HepG2 (cell line): Measurements from ENCODE around the gene MMP25. TPM values are rescaled to one million over a fixed set of nuclear protein-coding genes. Genes with fewer than 3 reads are reported as not detected.

Experiments used
- ISL2 ChIP-seq: sonication (generic); formaldehyde crosslinking; IDR thresholded peaks from 2 replicates; pipeline ENCODE4 v1.5.0; 2020; ENCODE audit warnings: missing genetic modification reagents
- MTF1 ChIP-seq: sonication (generic); formaldehyde crosslinking; IDR thresholded peaks from 2 replicates; pipeline ENCODE4 v1.5.0; 2020; ENCODE audit warnings: missing genetic modification reagents
- RBAK ChIP-seq: sonication (generic); formaldehyde crosslinking; IDR thresholded peaks from 2 replicates; pipeline ENCODE4 v1.5.1; 2020; ENCODE audit warnings: mild to moderate bottlenecking, missing genetic modification reagents
- REST ChIP-seq, 2 experiments: IDR thresholded peaks; 2 replicates each; pipeline ENCODE4 v1.6.1; 2011 to 2012; ENCODE audit warnings: low read length in 2 of 2, borderline replicate concordance in 1 of 2, low read depth in 1 of 2, mild to moderate bottlenecking in 1 of 2, moderate library complexity in 1 of 2
- SNAPC5 ChIP-seq: sonication (generic); formaldehyde crosslinking; IDR thresholded peaks from 2 replicates; pipeline ENCODE4 v1.8.1; 2023; ENCODE audit warnings: mild to moderate bottlenecking, missing genetic modification reagents, borderline replicate concordance
- ZBTB2 ChIP-seq: sonication (generic); formaldehyde crosslinking; IDR thresholded peaks from 2 replicates; pipeline ENCODE4 v1.8.0; 2022; ENCODE audit warnings: low read depth, missing genetic modification reagents
- ZBTB8A ChIP-seq: sonication (generic); formaldehyde crosslinking; IDR thresholded peaks from 2 replicates; pipeline ENCODE4 v1.4.0; 2020; ENCODE audit warnings: mild to moderate bottlenecking, low read depth, missing genetic modification reagents, borderline replicate concordance
- ZNF18 ChIP-seq: sonication (generic); formaldehyde crosslinking; IDR thresholded peaks from 2 replicates; pipeline ENCODE4 v1.8.0; 2022; ENCODE audit warnings: mild to moderate bottlenecking, missing genetic modification reagents; ENCODE audit not compliant: insufficient replicate concordance
- ZNF496 ChIP-seq: sonication (generic); formaldehyde crosslinking; IDR thresholded peaks from 2 replicates; pipeline ENCODE4 v1.8.1; 2023; ENCODE audit warnings: mild to moderate bottlenecking, moderate library complexity, missing genetic modification reagents; ENCODE audit not compliant: insufficient replicate concordance
- ZNF570 ChIP-seq: sonication (generic); formaldehyde crosslinking; IDR thresholded peaks from 2 replicates; pipeline ENCODE4 v1.4.0; 2020; ENCODE audit warnings: mild to moderate bottlenecking, missing genetic modification reagents, borderline replicate concordance
- ZNF75D ChIP-seq: sonication (generic); formaldehyde crosslinking; IDR thresholded peaks from 2 replicates; pipeline ENCODE4 v1.8.1; 2023; ENCODE audit warnings: missing genetic modification reagents, mild to moderate bottlenecking, borderline replicate concordance
- polyA plus RNA-seq, 8 experiments: library from polyadenylated mRNA; depleted of rRNA in 3 of 8; stranded (reverse) in 7 of 8; unstranded in 1 of 8; fragments of >200 nt; fragmentation: Illumina TruSeq in 4 of 8; extraction: Trizol in 4 of 8; gene quantifications; 2 replicates each; pipeline versions ENCODE4 v1.2.1 to v1.2.3, GENCODE V29; 2011 to 2016; ENCODE audit warnings: low read depth in 4 of 8, missing spikeins in 1 of 8, mixed read lengths in 1 of 8; ENCODE audit not compliant: insufficient read depth in 1 of 8
- total RNA-seq, 5 experiments: library from RNA; depleted of rRNA; stranded (reverse); fragments of >200 nt; fragmentation: Illumina TruSeq; extraction: Trizol; gene quantifications; 2 replicates each; pipeline ENCODE4 v1.2.3, GENCODE V29; 2016; ENCODE audit warnings: low read depth in 1 of 5
- TF ChIP-seq, protein P1 (sequence below): sonication (generic); formaldehyde crosslinking; IDR thresholded peaks from 2 replicates; pipeline ENCODE4 v1.8.1; 2022; ENCODE audit warnings: low read depth, mild to moderate bottlenecking, missing genetic modification reagents

MMP25 gene
- total and polyA plus RNA-seq, 2 of the 13 experiments (the other 11 are each of a cell fraction or from before 2014, with no cell fraction given), result 0.04 to 0.08 TPM

DNA sequence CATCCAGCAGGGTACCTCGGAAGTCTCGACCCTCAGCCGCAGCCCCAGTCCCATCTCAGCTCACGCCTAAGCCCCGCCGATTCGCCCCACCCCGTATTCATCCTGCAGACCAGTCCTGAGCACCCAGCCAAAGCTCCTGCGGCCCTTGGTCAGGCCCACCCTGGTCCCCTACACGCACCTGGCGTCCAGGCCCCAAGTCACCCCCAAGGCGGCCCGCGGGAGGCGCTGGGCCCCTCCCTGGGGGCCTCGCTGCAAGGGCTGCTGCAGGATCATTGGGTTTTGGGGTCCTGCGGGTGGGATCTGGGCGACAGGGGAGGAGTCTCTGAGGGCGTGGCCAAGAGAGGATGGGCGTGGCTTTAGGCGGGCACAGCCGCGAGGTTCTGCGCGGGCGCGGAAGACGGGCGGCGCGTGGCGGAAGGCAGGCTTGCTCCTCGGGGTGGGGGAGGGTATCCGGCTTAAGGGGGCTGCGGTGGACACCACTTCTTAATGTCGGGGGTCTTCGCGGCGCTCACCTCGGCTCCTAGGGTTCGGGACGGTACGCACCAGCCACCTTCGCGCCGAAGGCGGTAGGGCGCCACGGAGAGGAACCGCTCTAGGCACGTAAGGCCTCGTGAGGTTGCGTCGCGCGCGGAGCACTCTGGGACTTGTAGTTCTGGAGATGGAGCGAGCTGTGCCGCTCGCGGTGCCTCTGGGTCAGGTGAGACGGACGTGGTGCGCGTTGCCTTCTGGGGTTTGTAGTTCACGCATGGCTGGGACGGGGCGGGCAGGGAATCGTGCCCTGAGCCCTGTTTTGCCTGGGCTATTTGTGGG, 22.5 kb upstream of the MMP25 start, which contains the start of the genes HCFC1R1 and THOC6 (continued):
- TF ChIP-seq RBAK (CRISPR knock-in tag), result no peak
- TF ChIP-seq REST (IDR thresholded peaks at IDR 0.05; ENCODE audit: borderline replicate concordance in 1 of 2, low read depth in 1 of 2, low read length in 2 of 2), result peak in 1 of 2 experiments; percentile 25; a peak in 1 of 4 replicates
- no peak for TF ChIP-seq ZNF496 (CRISPR knock-in tag)
- TF ChIP-seq ZNF18, result peak; percentile 68
- TF ChIP-seq ZBTB8A (CRISPR knock-in tag), result no peak
- TF ChIP-seq SNAPC5 (CRISPR knock-in tag), result peak; percentile 93; the same call in 1 of the 2 replicates
- TF ChIP-seq, protein P1, sequence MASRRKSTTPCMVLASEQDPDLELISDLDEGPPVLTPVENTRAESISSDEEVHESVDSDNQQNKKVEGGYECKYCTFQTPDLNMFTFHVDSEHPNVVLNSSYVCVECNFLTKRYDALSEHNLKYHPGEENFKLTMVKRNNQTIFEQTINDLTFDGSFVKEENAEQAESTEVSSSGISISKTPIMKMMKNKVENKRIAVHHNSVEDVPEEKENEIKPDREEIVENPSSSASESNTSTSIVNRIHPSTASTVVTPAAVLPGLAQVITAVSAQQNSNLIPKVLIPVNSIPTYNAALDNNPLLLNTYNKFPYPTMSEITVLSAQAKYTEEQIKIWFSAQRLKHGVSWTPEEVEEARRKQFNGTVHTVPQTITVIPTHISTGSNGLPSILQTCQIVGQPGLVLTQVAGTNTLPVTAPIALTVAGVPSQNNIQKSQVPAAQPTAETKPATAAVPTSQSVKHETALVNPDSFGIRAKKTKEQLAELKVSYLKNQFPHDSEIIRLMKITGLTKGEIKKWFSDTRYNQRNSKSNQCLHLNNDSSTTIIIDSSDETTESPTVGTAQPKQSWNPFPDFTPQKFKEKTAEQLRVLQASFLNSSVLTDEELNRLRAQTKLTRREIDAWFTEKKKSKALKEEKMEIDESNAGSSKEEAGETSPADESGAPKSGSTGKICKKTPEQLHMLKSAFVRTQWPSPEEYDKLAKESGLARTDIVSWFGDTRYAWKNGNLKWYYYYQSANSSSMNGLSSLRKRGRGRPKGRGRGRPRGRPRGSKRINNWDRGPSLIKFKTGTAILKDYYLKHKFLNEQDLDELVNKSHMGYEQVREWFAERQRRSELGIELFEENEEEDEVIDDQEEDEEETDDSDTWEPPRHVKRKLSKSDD (CRISPR knock-in tag), result no peak; the same call in 1 of the 2 replicates
- peak; percentile 75 for TF ChIP-seq ISL2 (CRISPR knock-in tag)
- no peak for TF ChIP-seq ZNF75D
- TF ChIP-seq ZBTB2, result peak; percentile 71; the same call in 1 of the 2 replicates
- no peak for TF ChIP-seq ZNF570 (CRISPR knock-in tag)
- no peak for TF ChIP-seq MTF1 (CRISPR knock-in tag)
